Left renal pelvis (tissue), 4 donors: ENCODE data around the gene CARD10. TPM values are rescaled to one million over a fixed set of nuclear protein-coding genes. Genes with fewer than 3 reads are reported as not detected.

Experiments used
- DNase-seq, 4 donors: peaks; one replicate each; pipeline ENCODE4 v3.0.0-alpha.2; 2013; ENCODE audit warnings: low read depth in 4 of 4, low spot score in 3 of 4
- polyA plus RNA-seq, 4 donors: library from polyadenylated mRNA; unstranded; fragments of 120-200 nt; gene quantifications; one replicate each; pipeline ENCODE4 v1.2.1, GENCODE V29; 2013; ENCODE audit not compliant: insufficient read length in 4 of 4

The CARD10 gene
- polyA plus RNA-seq, 4 donors, result 13.4 to 27.7 (median 16.6) TPM

DNA sequence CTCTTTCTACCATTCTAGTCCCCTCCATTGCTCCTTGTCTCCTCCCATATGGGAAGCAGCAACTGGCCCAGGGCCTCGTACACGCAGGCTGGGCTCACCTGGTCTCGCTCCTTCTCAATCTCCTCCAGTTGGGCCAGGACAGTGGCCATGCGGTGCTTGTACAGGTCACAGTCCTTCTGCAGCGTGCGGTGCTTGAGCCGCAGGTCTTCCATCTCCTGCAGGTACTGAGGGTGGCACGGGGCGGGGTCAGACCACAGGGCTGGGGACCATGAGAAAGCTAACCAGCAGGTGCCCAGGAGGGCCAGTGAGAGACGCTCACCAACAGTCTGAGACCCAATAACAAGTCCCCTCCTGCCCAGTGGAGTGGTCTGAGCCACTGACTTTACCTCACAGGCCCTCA lies 11.5 kb downstream of the CARD10 start:
- DNase-seq, result no peak

DNA sequence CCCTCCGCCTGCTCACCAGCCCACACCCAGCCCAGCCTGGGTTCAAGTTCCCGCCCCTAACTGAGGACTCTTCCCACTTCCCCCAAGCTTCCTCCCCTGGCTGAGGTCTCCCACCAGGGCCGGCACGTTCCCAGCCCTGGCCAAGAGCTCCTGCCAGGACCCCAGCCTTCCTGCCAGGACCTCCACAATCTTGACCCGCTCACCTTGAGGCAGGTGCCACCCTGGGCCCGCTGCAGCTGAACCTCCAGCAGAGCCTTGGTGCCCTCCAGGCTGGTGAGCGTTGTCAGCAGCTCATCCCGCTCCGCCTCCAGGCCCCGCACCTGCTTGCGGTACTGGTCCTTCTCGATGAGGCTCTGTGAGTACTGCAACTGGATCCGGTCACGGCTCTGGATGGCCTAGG lies 13.2 kb downstream of the CARD10 start:
- no peak for DNase-seq

DNA sequence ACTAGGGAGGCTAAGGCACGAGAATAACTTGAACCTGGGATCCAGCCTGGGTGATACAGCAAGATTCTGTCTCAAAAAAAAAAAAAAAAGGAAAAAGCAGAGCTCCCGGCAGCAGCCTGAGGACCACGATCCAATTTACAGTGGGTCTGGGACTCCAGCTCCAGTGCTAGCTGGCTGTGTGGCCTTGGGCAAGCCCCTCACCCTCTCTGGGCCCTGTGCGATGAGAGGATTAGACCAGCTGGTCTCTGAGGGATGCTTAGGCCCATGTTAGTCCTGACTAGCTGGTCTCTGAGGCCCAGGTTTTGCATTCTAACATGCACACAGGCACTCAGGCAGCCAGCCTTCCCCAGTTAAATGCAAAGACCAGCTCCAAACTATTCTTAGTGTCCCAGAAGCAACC lies 13.7 kb downstream of the CARD10 start:
- no peak for DNase-seq

DNA sequence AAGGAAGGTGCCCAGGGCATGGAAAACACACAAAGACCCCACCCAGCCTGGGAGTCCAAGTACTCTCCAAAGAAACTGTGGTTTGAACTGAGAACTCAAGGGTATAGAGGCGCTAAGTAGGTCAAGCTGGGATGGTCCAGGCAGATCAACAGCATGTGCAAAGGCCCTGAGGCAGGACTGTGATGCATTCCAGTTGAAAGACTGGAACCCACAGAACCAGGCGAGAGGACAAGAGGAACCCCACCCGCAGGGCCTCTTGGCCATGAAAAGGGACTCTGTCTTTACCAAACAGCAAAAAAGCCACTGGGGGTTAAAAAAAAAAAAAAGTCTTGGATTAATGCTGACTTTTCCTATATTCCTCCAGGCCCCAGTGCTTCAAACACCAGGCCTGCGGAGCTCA lies 14.3 kb downstream of the CARD10 start:
- no peak for DNase-seq

DNA sequence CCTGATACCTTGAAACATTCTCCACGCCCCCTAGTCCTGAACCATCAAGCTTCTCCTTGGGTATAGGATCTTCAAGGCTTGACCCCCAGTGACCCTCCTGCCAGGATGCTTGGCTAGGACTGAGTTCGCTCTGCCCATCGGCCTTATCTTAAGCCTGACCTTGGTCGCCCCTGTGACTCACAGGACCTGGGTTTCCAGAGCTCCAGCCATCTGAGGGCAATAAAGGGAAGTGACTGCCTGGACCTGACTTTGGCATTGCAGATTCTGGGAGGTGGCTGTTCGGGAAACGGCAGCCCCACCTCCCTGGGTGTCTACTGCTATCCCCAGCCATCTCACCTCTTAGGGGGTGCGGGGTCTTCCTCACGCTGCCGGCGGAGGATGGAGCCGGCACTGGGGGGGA lies 15.4 kb downstream of the CARD10 start:
- DNase-seq, result no peak

DNA sequence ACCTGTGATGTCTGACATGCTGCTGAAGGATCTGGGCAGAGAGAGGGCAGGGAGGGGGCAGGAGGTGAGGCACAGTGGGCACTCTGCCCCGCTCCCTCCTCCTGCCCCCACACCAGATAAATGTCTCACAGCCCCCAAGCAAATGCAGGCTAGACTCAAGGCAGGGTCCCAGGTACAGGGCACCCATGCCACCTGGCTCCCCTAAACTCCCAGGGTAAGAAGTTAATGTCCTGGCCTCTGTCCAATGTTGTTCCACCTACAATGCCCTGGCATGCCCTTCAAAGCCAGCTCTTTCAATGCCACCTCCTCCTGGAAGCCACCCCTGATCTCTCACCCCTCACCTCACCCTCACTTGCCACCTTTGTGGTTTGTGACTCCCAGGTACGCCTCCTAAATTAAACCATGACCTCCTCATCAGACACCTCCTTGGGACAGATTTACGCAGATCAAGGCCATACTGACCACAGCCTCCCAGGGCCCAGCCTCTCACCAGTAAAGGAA lies 16.0 kb downstream of the CARD10 start:
- no peak for DNase-seq

DNA sequence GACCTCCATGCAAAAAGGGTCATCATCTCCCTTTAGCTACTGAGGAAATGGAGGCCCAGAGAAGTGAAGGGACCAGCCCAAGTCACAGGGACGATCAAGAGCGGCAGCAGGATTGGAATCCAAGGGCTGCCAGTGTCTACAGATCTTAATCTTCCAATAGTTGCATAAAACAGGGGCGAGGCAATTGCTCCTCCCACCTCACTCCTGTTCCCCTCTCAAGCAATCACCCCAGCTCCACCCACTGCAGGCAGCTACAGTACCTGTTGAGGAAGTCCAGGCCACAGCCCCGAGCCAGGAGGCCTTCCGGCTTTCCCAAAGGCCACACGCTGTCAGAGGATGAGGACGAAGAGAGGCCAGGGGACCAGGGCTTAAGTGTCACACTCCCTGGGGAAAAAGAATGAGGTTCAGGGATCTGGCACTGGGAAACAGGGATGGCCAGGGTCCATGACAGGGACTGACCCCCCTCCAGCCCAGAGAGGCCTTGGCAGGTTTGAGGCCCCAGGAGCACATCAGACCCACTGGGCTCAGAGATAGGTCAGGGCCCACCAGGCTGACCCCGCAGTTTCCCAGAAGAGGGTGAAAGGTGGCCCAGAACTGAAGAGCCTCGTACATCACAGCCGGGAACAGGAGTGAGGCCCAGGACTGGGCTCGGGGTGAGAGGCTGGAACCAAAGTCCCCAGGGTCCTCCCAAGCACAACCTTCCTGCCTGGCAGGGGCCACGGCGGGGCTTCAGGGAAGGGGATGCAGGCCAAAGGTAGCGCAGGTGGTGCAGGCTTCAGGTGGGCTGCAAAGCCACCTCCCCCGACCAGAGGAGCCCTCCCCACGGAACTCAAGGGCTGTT lies 16.7 kb downstream of the CARD10 start:
- no peak for DNase-seq

DNA sequence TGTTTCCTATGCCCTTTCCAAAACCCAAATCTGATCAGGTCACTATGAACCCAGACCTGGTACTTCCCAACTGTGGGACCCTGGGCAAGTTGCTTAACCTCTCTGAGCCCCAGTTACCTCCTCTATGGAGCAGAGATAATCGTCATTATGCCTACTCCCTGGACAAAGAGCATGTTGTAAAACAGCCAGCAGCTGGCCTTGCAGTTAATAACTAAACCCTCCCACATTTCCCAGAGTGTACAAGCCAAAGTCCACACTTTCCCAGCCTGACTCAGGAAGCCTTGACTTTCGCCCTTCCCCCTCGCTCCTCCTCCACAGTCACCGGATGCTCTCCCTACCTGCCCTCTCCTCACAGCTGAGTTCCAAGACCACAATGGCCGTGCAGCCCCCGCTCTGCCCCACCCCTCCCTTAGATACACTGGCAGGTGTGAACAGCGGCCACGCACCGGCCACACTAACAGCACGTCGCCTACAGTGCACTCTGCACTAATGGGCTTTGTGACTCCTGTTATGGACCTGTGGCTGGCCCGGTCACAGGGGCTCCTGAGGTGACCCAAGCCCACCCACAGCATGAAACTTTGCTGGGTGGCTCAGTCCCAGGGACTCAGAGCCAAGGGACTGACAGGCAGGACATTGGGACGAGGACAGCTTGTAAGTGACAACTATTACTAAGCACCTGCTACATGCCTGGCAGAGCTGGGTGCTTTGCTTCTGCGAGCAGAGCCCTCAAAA lies 17.4 kb downstream of the CARD10 start:
- DNase-seq, result peak; percentile 85 to 92 (median 90)

DNA sequence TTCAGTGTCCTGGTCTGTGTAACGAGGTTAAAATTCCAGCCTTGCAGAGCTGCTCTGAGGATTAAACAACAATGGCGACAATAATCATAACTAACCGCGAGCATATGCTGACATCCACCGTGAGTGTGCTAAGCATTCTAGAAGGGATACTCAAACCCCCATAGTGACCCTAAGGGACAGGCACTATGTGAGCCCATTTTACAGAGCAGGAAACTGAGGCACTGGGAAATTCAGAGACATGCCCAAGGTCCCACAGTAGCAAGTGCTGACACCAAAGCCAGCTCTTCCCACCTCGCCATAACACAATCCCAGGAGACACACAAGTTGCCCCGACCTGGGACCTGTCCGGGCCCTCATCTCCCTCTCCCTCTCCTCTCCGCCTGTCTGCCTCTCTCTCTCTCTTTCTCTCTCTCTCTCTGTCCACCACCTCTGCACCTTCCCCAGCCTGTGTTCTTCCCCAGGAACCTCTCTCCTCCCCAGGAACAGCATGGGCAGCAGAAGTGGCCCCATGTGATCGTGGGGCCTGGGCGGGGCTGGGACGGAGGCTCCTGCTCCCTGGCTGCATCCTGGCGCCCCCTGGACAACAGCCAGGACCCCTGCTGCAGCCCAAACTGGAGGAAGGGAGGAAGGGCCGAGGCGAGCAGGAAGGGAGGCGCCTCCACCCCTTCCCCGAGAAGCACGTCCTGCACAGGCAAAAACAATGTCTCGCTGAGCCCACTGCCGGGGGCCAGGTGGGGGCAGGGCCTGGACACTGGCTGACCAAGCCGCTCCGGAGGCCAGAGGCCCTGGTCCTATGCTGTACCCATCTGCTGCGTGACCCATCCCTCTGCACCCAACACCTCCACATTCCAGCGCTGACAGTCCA lies 18.2 kb downstream of the CARD10 start:
- no peak for DNase-seq

DNA sequence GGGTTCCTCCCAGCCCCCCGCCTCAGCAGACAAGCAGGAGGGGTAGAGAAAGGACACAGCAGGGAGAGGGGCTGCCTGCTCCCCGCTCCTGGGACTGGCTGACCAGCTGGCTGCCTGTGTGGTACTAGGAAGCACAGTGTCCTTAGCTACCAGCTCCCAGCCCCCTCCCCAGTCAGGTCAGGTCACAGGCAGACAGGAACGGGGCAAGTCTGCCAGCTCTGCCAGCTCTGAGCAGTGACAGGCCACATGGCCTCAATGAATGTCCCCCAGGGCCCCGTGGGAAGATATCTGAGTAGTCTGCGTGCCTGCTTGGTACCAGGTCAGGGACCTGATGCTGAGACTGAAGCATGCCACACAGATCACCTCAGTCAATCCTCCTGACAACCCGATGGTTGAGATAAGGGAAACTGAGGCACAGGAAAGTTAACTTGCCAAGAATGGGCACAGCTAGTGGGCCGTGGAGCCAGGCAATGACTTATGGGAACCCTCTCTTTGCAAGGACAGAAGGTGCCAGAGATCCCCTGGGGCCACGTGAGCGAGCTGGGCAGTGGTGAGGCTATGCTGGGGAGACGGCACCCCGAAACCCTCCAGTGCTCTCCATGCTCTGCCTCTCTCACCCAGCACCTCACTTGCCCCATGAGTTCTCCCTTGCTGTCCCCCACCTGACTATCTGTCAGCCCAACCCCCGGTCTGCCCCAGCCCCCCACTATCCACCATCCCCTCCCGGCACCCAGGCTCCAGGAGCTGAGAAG lies 19.2 kb downstream of the CARD10 start:
- no peak for DNase-seq

DNA sequence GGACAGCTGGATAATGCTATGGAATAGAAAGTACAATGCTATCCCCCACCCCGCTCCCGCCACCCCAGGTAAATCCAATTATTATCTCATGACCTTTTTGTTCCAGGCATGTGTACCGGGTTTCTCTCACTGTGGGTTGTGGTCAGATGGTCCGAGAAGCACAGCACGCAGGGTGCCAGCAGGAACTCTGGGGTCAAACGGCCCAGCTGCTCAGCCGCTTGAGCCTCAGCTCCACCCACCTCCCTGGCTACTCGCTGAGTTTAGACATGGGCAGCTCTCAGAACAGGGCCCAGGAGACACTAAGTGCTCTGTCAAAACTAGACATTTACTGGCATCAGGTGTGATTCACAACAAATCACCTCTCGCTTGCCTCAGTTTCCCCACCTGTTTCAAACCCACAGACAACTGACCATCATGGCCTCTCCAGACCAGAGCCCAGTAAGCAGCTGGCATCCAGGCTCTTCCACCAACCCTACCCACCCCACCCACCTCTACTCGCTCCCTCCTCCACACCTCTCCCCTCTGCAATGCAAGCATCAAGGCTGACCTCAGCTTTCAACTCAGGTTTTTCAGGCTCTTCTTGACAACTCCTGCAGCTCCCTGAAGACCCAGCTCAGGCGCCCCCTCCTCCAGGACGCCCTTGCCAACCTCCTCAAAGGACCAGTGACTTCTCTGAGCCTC lies 20.0 kb downstream of the CARD10 start:
- DNase-seq, result no peak

DNA sequence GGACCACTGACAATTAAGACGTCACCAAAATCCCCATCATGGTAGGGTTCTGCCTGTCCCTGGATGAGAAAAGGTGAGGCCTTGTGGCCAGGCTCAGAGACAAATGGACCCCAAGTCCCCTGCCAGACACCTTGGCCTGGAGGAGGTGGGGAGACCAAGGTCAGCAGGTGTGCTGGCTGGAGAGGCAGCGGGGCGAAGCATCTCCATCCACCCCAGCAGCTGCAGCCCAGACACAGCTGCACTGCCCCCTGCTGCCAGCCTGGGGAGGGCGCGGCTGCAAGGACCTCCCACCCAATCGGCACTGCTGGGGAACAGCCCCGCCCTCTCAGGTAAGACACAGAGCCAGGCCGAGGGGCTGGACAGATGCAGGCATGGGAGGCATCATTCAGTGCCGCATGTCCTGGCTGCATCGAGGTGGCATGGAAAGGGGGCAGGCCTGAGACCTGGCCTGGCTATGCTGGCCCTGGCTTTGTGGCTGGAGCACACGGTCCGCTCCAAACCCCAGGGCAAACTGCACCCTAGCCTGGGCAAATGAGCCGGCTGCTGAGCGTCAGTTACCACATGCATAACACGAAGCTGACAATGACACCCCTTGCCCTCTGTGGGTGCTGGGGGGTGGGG lies 20.8 kb downstream of the CARD10 start:
- DNase-seq, result no peak

DNA sequence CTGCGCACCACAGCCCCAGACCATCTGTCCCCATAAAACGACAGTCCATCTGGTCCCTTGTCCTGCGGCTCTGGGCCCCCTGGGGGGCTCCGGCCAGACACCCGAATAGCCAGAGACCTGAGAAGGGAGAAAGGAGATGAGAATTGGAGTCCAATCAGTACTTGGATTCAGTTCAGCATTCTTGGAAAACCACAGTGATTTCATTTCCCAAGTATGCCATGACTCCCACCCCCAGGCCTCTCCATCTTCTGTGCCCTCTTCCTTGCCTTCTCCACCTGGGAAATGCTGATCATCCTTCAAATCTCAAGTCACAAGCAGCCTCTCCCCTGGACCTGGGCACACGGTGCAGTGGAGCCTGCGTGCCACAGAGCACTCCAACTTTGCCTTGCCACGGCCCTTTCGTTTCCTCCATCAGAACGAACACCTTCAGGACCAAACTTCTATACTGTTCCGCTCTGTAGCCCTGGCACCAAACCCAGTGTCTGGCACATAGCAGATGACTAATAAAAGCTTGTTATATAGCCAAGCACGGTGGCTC lies 22.1 kb downstream of the CARD10 start:
- DNase-seq, result no peak

DNA sequence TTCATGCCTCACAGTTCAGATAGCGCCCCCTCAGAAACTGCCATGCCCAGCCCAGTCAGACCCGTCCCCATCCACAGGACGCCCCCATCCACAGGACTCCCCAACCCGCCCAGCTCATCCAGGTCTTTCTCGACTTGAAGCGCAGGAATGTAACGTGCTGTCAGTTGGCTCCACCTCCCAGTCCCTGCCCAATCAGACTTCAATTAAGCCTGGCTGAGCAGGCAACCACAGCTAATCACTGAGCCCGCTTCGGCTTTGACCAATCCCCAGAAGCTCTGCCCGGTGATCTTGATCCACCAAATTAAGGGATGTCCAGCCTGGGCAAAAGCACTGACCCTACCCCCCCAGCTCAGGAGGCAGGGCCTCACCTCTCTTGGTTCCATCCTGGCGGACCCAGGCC lies 22.6 kb downstream of the CARD10 start:
- DNase-seq, result no peak

DNA sequence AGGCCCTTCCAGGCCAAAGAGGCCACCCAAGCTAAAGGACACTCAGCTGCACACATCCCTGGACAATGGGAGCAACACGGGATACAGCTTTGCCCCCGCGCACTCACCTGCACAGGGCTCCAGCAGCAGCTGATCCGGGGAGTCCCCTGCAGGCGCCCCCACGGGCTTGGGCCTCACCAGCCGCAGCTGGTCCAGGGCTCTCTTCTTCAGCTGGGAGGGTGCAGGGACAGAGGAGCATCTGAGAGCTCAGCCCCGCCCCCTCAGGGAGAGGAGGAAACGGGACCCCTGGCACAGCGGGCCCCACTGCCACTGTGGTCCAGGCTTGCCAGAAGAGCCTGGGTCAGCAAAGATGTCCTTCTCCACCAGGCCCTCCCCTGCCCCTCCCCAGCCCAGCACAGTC lies 25.2 kb downstream of the CARD10 start:
- DNase-seq, result no peak

DNA sequence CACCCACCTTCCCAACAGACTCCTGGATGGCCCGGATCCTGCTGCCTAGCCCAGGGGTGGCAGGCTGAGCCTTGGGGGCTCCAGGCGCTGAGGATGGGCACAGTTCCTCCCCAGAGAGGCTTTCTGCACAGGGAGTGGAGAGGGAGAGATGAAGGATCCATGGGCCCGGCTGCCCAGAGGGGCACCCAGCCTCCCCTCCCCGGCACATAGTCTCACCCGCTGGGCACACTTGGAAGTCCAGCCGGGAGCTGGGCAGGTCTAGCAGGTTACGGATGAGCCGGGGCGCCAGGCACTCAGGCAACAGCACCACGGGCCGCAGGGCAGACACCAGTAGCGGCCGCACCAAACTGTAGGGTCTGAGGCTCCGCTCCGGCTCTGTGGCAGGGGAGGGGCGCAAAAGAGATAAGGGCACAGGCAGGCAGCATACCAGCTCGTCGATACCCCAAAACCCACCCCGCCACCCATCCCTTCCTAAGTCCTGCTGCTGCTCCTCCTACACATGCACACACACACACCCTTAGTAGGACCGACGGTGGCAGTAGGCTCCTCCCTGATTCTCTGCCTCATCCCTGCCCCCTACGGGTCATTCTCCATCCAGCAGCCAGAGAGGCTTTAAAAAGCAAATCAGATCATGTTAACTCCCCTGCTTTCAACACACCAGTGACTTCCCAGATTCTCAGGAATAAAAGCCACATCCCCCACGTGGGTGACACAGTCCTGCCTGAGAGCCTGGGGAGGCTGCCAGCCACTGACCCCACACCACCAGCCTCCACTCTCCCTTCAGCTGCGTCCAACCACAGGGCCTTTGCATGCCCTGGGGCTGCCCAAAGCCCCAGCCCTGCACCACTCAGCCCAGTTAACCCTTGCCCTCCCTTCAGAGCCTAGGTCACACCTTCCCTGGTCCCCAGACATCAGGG lies 26.5 kb downstream of the CARD10 start:
- DNase-seq, result no peak

DNA sequence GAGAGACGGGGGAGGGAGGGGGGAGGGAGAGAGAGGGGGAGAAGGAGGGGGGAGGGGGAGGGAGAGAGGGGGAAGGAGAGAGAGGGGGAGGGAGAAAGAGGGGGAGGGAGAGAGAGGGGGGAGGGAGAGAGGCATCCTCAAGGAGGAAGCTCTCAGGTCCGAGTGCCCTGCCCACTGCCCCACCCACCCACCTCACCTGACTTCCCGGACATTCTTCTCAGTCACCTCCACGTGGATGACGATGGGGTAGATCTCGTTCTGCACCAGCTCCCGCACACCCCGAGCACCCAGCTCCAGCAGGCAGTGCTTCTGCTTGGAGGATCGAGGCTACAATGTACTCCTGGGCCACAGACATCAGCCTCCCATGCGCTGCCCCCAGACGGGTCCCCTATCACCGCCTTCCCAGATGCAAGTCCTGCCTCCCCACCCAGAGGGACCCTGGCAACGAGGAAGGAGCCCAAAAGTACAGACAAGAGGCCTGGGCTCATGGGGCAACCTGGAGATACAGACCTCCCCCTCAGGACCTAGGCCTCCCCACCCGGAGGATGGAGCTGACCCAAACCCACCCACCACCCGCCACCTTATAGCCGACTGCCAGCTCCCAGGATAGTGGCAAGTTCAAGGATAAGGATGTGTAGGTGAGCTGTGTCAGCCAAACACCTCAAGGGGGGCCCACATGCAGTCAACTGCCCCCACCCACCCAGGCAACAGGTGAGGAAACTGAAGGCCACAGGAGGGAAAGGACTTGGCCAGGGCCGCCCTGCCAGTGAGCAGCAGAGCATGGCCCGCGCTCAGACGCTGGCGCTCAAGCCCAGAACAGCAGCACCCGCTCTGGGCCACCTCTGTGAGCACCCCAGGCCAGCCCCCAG lies 27.4 kb downstream of the CARD10 start:
- no peak for DNase-seq
